GM19452 (cell line): ENCODE results near the gene ATP1A2.

Experiments
- ATAC-seq: cut with Tn5 transposase; IDR thresholded peaks from one replicate; pipeline ENCODE4 v1.9.1; 2021; ENCODE audit not compliant: unreplicated experiment

The ATP1A2 gene

DNA sequence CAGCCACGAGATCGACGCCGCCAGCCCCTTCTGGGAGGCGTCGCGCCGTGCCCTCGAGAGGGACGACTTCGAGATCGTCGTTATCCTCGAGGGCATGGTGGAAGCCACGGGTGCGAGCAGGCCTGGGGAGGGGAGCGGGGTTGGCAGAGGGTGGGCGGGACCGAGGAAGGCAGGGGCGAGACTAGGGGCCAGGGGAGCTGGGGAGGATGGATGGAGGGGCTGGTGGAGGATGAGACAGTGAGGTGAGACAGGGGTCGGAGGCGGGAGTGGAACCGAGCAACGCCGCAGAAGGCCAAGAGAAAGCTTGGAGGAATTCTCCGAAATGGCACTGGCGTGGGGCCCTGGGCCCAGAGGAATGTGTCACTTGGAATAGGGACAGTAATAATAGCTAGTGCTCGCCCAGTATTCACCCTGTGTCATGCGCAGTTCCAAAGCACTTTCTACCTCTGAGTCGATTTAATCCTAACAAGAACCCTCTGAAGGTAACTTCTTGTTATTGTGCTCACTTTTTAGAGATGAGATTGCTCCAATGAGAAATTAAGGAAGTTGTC lies 30.7 kb upstream of the ATP1A2 start:
- ATAC-seq: no peak

DNA sequence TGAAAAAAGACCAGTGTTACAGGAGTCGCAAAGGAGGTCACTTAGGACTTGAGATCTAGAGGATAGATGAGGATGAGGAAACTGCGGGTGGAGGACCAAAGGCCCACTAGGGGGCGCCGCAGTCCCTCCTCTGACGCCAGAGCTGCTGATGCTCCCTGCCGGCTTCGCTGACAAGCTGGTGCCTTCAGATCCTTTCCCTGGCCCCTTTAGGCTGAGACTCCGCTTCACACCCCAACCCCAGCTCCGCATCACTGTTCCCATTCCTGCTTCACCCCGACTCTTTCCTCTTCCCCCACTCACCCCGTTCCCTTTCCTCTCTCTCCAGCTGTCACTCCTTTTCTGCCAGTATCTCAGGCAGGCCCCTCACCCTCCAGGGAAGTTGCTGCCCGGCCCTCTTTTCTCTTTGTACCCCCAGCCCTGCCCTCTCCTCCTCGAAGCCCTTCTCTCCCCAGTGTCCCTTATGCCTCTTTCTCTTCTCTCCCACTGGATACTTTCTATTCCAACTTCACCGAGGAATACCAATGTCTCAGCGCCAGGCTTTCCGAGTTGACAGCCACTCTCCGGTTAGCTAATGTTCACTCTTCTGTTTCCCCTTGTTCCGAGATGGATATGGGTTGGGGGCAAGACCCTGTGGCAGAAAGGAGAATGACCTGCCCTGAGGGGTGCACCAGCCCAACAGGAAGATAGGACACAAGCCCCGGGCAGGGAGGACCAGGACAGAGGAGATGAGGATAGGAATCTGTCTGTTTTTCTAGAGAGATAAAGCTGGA lies 29.7 kb upstream of the ATP1A2 start:
- ATAC-seq: no peak

DNA sequence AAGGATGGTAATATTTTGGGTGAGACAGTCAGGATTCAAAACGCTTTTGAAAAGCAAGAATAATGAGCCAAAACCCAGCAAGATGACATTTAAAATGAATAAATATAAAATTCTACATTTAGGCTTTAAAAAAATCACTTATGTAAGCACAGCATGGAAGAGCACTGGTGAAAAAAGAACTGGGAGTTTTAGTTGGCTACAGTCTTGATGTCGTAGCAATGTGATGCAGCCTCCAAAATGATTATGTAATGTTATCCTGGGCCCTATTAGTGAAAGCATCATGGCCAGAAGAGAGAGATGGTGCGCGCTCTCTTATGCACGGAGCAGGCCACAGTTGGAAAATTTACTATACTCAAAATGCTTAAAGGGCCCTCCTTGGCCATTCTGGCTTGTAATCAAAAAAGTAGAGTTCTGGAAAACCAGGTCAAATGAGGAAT lies 29.1 kb upstream of the ATP1A2 start:
- no peak for ATAC-seq

DNA sequence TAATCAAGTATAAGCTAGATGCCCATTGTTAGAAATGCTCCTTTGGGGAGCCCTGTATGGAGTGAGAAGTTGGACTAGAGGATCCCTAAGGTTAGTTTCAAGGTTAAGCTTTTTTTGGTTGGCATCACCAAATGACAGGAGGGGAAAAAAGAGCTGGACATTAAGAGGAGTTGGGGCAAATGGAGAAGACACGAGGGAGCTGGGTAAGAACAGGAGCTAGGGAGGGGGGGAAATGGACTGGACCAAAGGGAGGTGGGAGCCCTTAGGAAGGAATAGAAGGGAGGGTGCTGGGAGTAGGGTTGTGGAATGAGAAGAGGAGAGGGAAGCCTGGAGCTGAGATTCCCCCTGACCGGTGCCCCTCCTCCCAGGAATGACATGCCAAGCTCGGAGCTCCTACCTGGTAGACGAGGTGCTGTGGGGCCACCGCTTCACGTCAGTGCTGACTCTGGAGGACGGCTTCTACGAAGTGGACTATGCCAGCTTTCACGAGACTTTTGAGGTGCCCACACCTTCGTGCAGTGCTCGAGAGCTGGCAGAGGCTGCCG lies 28.4 kb upstream of the ATP1A2 start:
- no peak for ATAC-seq

DNA sequence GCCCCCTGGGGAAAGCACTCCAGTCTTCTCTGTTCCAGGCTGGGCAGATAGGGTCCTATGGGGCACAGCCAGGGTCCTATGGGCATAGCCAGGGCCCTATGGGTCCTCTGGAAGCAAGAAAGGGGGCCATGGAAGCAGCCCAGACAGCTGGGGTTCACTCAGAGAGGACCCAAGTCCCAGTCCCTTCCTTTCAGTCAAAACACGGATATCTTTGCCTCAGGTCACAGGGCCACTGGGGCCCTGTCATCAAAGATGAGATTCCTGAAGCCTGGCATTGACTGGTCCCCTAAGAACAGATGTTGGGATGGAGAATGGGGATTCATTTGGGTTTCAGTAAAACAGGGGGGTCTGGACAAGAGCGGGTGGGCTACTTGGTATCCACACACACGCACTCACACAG lies 25.7 kb upstream of the ATP1A2 start:
- ATAC-seq: no peak

DNA sequence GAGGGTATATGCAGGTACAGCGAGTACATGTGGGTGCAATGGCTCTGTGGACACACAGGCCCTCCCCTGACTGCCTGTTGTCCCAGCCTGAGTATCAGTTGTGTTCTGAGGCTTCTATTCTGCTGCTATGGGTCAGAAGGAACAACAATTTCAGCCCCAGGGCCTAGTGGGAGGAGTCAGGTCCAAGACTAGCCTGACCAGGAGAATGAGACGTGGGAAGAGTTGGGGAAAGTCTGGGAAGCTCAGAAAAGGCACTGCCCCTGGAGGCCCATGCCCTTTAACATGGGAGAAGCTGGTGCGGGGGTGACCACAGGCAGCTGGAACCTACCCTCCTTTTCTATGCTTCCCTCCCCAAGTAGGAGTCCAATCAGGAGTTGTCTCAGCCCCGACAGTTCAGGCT lies 24.8 kb upstream of the ATP1A2 start:
- no peak for ATAC-seq

DNA sequence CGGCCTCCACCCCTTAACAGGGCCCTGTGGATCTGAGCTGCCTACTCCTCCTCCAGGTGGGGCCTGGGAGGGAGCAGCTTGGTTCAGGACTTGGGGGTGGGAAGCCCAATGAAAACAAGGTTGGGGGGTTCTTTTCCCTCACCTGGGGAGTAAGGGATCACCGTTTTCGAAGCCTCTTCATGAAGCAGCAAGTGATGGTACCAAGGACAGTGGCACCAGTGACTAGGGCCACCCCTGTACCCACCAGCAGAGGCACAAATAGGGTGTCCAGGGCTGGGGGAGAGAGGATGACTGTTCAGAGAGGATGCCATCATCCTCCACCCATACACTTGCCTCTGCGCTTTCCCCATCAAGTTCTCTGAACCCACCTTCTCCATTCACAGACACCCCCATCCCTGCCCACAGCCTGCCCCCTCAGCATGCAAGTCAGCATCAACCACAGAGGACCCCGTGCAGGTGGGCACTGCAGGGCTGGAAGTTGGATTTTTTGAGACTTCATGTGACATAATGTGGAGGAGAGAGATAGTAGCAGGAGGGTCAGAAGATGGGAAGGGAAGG lies 23.8 kb upstream of the ATP1A2 start:
- ATAC-seq: no peak

DNA sequence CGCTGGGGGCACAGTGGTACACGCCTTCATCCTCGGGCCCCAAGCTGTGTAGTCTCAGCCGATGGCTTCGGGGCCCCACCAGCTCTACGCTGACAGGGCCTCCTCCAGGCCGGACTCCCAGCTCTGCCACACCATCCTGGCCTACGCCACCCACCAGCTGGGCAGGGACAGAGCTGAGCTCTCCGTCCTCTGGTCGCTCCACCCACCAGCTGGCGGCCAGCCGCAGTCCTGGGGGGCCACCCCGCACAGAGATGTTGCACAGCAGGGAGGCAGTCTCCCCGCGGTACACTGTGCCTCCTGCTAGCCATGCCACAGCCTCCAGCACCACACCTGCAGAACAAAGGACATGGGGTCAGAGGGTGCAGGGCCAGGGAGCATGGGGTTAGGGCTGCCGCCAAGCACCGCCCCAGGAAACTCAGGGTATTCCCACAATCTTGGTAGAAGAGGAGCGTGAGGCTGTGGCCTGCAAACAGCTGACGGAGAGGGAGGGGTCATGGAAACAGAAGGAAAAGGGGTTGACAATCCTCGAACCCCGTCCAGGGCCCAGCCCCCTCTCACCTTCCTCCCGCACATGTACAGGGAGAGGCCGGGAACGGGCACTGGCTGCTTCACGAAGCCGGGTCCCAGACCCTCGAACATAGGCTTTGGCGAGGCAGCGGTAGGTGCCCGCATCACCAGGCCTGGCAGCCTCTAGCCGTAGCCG lies 23.0 kb upstream of the ATP1A2 start:
- no peak for ATAC-seq

DNA sequence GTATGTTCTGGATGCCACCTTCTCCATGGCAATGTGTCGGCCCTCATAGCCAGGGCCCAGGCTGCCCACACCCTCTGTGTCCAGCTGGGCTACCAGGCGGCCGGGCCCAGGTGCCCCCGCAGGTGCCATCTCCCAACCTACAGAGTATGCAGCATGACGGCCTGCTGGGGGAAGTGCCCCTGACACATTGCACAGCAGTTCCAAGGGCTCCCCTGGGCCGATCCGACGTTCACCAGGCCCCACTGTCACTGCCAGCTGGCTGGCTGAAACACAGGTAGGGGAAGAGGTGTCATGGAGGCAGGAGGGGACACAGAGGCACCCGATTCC lies 22.5 kb upstream of the ATP1A2 start:
- no peak for ATAC-seq

DNA sequence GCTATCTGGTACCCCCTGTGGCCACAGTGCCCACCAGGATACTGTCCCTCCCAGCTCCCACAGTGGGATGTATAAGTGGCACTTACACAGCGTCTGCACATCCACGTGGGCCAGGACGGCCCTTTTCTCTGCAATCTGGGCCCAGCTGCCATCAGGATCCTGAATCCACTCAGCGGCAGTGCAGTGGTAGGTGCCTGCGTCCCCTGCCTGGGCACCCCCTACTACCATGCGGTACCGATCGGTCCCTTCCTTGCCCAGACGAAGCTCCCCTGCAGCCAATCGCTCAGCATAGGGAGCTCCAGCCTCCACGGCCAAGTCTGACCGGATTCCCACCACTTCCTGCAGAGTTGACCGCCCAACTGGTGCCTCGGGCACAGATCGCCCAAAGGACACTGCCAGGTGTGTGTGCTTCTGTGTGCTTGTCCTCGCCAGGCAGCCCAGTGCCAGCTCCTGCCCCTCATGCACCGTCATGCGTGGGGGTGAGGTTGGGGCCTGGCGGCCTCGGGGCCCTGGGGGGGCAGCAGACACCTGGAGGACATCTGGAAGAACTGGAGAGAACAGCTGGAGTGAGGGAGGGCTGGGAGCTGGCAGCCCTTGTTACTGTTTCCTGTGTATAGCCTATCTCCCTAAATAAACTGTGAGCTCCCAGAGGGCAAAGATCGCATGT lies 21.8 kb upstream of the ATP1A2 start:
- ATAC-seq: no peak

DNA sequence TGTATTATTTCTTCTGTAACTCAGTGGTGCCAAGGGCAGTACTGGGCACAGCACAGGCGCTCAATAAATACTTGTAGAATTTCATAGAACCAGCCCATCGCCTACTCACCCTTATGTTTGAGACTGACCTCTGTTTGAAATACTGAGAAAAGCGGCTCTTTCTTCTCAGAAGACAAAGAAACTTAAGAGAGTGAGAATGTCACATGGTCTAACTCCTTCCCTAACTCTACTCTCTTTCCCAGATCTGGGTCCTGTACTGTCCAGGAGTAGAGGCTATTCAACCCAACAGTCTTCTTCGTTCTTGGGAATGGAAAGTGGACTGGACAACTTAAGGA lies 21.3 kb upstream of the ATP1A2 start:
- no peak for ATAC-seq

DNA sequence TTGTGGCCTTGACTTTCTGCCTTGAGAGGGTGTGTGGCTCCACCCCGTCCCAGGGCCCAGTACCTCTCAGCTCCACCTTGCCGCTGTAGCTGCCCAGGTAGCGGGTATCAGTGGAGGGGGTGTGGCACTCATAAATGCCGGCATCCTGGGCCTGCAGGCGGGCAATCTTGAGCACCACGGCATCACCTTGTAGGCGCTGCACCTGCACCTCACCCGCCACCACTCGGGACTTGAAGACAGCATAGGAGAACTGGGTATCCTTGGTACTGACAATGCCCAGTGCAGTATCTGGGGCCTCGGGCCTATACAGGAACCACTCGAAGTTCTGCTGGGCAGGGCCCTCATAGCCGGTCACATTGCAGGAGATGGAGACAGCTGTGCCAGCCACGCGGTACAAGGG lies 20.8 kb upstream of the ATP1A2 start:
- no peak for ATAC-seq

DNA sequence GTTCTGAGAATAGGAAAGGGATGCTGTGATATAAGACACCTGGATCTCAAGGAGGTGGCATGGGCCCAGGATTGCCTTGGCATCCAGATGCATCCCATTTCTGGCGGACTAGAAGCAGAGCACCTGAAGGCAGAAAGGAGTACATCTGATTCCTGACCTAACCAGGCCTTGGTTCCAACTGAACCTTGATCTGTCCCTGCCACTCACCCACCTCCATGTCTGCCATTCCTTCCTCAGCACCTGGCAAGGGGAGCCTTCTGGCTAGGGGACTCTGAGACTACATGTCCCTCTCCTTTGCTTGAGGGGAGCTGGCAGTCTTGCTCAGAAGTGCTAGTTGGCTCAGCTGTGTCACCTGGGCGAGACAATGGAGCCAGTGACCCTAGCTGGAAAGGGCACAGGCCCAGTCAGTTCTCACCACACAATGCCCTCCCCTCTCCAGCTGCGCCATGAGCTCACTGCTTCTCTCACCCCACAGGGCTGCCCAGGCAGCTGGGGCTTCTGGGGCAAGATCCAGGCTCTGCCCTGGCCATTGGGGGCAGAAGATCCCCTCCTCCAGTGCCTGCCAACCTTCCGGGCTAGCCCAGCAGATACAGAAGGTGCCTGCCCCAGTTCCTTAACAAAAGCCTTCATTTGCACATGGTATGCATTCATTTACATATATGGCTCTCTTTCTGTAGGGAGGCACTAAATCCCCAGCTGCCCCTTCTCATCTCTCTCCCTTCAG lies 20.0 kb upstream of the ATP1A2 start:
- no peak for ATAC-seq

DNA sequence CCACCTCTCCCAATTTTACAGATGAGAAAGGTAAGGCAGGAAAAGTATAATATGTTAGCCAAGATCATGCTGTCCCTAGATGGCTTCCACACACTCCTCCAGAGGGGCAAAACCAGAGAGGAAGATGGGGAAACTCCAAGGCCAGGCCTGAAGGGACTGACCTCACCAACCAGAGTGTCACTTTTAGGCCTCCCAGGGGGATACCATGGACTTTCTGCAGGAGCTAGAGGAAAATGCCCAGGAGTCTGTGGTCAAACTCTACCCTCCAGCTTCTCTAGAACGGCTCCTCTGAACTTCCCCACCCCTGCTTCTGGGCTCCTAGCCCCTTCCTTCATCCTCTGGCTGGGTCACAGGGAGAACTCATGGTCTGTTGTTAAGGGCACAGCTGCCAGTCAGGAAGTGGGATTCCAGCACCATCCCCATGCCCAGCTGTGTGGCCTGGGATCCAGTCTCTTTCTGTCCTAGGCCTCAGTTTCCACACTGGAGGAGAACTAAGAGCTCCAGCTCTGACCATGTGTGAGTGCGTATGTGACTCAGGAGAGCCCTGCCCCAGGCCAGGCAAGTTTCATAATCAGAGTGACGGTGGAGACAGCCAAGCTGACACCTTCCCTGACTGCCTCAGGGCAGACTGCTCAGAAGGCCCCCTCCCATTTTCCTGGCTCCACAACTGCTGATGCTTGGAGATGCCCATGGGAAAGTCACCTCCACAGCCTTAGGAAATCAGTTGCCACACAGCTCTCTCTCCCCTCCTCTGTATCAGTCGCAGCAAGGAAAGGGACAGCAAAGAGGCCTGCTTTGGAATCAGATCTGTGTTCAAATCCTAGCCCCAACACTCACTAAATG lies 19.1 kb upstream of the ATP1A2 start:
- no peak for ATAC-seq

DNA sequence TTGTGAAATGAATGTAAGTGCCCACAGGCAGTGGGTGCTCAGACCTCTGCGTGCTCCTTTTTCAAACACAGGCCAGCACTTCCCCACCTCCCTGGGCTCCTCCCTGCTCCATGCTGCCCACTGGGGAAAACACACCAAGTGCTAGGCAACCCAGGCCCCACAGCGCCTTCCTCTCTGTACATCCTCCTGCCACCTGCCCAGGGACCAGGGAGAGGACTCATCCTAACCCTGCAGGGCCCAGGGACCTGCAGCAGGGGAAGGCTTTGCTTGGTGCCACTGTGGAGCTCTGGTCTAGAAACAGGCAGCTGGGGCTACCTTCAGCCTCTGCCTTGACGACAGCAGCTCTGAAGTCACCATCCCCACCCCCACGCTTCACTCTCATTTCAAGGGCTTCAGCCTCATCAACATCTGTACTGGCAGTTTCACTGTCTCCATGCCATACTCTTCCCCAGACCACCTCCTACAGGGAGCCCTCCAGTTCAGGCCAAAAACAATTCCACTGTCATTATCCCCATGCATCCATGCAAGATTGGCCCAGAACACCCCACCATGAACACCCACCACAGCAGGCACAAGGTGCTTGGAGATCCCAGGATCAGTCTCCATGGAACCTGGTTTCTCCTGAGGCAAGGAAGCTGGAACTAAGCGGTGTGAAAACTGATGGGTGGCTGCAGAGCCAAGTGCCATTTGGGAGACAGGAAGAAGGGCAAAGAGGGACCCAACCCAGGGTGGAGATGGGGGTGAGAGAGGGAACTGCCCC lies 18.2 kb upstream of the ATP1A2 start:
- no peak for ATAC-seq

DNA sequence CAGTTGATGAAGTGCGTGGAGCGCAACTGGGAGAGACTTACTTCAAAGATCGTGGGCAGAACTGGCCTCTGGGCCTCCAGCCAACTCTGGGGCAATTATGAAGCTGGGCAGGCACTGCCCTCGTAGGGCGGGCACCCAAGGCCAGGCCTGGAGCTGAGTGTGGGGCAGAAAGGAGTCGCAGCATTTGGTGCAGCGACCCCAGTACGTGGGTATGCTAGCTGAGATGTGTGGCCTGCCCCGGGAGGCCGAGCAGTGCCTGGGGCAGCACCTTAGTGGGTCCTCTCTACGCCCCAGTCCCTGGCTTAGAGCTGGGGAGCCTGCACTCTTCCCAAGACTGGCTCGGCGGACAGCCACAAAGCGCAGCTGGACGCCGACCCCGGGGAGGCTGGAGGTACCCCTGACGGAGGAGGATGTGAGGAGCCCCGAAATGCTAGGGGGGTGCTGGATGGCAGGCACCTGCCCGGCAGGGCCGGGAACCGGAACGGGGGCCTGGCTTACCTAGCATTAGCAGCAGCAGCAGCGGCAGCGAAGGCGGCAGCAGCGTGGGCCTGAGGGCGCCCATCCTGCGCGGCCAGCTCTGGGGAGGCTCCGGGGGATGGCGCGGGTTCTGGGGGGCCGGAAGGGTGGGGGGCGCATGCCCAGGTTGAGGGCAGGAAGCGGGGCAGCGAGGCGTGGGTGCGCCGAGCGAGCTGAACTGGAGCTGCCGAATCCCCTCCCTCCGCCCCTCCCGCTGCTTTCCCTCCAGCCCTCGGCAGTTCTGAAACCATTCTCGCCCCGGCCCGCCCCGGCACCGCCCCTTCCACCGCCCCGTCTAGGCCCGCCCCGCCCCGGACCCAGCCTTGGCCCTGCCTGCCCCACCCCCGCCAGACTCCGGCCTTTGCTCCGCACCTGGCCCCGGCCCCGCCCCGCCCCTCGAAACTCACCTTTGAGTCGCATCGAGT lies 17.4 kb upstream of the ATP1A2 start, which contains the start of gene IGSF8:
IGSF8 (minus strand) TSS at position 709 of the 941 bp plus-strand sequence; CDS start at position 562, 147 bp downstream.
- peak; percentile 48 for ATAC-seq

DNA sequence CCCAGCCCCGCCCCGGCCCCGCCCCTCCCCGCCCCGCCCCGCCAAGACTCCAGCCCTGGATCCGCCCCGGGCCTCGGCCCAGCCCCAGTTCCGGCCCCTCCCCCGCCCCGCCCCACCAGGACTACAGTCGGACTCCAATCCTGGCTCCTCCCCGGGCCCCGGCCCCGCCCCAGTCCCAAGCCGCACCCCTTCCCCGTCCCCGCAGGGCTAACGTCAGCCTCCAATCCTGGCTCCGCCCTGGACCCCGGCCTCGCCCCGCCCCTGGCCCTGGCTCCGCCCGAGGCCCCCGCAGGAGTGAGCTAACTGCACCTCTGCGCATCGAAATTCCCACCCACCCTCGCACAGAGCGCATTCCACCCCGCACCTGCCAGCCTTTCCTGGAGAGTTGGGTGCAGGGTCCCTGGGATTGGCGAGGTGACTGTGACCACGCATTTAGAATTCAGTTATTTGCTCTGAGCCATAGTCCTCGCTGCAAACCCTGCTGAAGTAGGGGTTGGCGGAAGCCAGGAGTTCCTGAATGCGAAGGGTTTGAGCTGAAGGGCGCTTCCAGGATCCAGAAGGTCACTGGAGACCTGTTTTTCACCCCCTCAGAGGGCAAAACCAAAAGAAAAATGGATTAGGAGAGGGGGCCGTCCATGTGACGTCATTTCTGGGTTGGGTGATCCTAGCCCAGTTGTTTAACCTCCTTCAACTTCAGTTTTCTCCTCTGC lies 16.6 kb upstream of the ATP1A2 start:
- peak; percentile 82 for ATAC-seq
